HEK293 (cell line): ENCODE data around the gene CFI.

ENCODE experiments used
- CTCF ChIA-PET: fragments of 350-600 bp; formaldehyde crosslinking; extraction: SDS; loops from one replicate; lab custom pipeline; 2021; ENCODE audit warnings: antibody characterized with exemption; lab: Yijun Ruan, JAX
- POLR2A ChIA-PET: fragments of 300-600 bp; formaldehyde crosslinking; extraction: SDS; loops from one replicate; lab custom pipeline; 2020; ENCODE audit warnings: antibody characterized with exemption, inconsistent platforms; lab: Yijun Ruan, JAX
- H3K27ac ChIP-seq: fragments of 200-500 bp; sonication (Bioruptor generic); 2 replicates; pipeline ENCODE4 v1.5.1; 2014; ENCODE audit warnings: low read depth, low read length, control low read depth, inconsistent platforms; ENCODE audit errors: extremely low read depth
- H3K36me3 ChIP-seq, 2 experiments: fragments of 200-500 bp in 1 of 2; sonication (Bioruptor generic) in 1 of 2; 1 replicate in 1 of 2; 2 replicates in 1 of 2; pipeline ENCODE4 v1.5.1; 2014 to 2017; ENCODE audit warnings: inconsistent platforms in 2 of 2, low read length in 2 of 2; ENCODE audit not compliant: control insufficient read depth in 2 of 2, insufficient read depth in 1 of 2
- H3K4me1 ChIP-seq: fragments of 200-500 bp; sonication (Bioruptor generic); 2 replicates; pipeline ENCODE4 v1.5.1; 2014; ENCODE audit warnings: mild to moderate bottlenecking, low read length, inconsistent platforms; ENCODE audit not compliant: control insufficient read depth, insufficient read depth
- H3K4me3 ChIP-seq: 2 replicates; pipeline ENCODE4 v1.5.1; 2011; ENCODE audit warnings: low read depth, mild to moderate bottlenecking, control low read depth, low read length, moderate library complexity
- H3K9me3 ChIP-seq: fragments of 200-500 bp; sonication (Bioruptor generic); 2 replicates; pipeline ENCODE4 v1.5.1; 2014; ENCODE audit warnings: low read depth, low read length, inconsistent platforms; ENCODE audit not compliant: control insufficient read depth, insufficient read depth
- BCL6B ChIP-seq: fragments of 450-650 bp; formaldehyde crosslinking; IDR thresholded peaks from 2 replicates; pipeline ENCODE4 v1.5.1; 2017; ENCODE audit warnings: missing biosample characterization, missing genetic modification characterization
- CTCF ChIP-seq: fragments of 450-650 bp; formaldehyde crosslinking; IDR thresholded peaks from 2 replicates; pipeline ENCODE4 v1.5.1; 2016; ENCODE audit warnings: missing biosample characterization, missing genetic modification characterization
- GLI4 ChIP-seq: fragments of 450-650 bp; formaldehyde crosslinking; IDR thresholded peaks from 2 replicates; pipeline ENCODE4 v1.5.1; 2016; ENCODE audit warnings: missing biosample characterization, missing genetic modification characterization
- KLF1 ChIP-seq: fragments of 450-650 bp; formaldehyde crosslinking; IDR thresholded peaks from 2 replicates; pipeline ENCODE4 v1.5.1; 2016; ENCODE audit warnings: missing biosample characterization, missing genetic modification characterization
- KLF16 ChIP-seq: fragments of 450-650 bp; formaldehyde crosslinking; IDR thresholded peaks from 2 replicates; pipeline ENCODE4 v1.5.1; 2017; ENCODE audit warnings: missing biosample characterization, missing genetic modification characterization
- KLF17 ChIP-seq: fragments of 450-650 bp; formaldehyde crosslinking; IDR thresholded peaks from 2 replicates; pipeline ENCODE4 v1.5.1; 2016; ENCODE audit warnings: missing biosample characterization, missing genetic modification characterization
- OSR2 ChIP-seq: fragments of 450-650 bp; formaldehyde crosslinking; IDR thresholded peaks from 2 replicates; pipeline ENCODE4 v1.5.1; 2016; ENCODE audit warnings: missing biosample characterization, missing genetic modification characterization
- REPIN1 ChIP-seq: fragments of 450-650 bp; formaldehyde crosslinking; IDR thresholded peaks from 2 replicates; pipeline ENCODE4 v1.5.1; 2017; ENCODE audit warnings: missing biosample characterization, missing genetic modification characterization, low read depth
- SP3 ChIP-seq: fragments of 450-650 bp; formaldehyde crosslinking; IDR thresholded peaks from 2 replicates; pipeline ENCODE4 v1.5.1; 2016; ENCODE audit warnings: missing biosample characterization, missing genetic modification characterization
- TRIM28 ChIP-seq: IDR thresholded peaks from 2 replicates; pipeline ENCODE4 v1.6.1; 2011; ENCODE audit warnings: low read length, control low read depth, borderline replicate concordance
- YY1 ChIP-seq: fragments of 450-650 bp; formaldehyde crosslinking; IDR thresholded peaks from 2 replicates; pipeline ENCODE4 v1.5.1; 2018; ENCODE audit warnings: missing biosample characterization, missing genetic modification characterization
- ZBTB20 ChIP-seq: fragments of 450-650 bp; formaldehyde crosslinking; IDR thresholded peaks from 2 replicates; pipeline ENCODE4 v1.5.1; 2016; ENCODE audit warnings: missing biosample characterization, missing genetic modification characterization
- ZFHX2 ChIP-seq: fragments of 450-650 bp; formaldehyde crosslinking; conservative IDR thresholded peaks from 2 replicates; pipeline ENCODE4 v1.5.1; 2016; ENCODE audit warnings: missing biosample characterization, missing genetic modification characterization
- ZFP69B ChIP-seq: fragments of 450-650 bp; formaldehyde crosslinking; IDR thresholded peaks from 2 replicates; pipeline ENCODE4 v1.5.1; 2016; ENCODE audit warnings: missing biosample characterization, missing genetic modification characterization
- ZNF146 ChIP-seq: fragments of 450-650 bp; formaldehyde crosslinking; IDR thresholded peaks from 2 replicates; pipeline ENCODE4 v1.5.1; 2016; ENCODE audit warnings: missing biosample characterization, missing genetic modification characterization
- ZNF23 ChIP-seq: fragments of 450-650 bp; formaldehyde crosslinking; IDR thresholded peaks from 2 replicates; pipeline ENCODE4 v1.5.1; 2016; ENCODE audit warnings: missing biosample characterization, missing genetic modification characterization, borderline replicate concordance
- ZNF24 ChIP-seq: fragments of 450-650 bp; formaldehyde crosslinking; IDR thresholded peaks from 2 replicates; pipeline ENCODE4 v1.5.1; 2016; ENCODE audit warnings: missing biosample characterization, missing genetic modification characterization
- ZNF266 ChIP-seq: fragments of 450-650 bp; formaldehyde crosslinking; IDR thresholded peaks from 2 replicates; pipeline ENCODE4 v1.5.1; 2016; ENCODE audit warnings: missing biosample characterization, missing genetic modification characterization, low read depth
- ZNF394 ChIP-seq: fragments of 450-650 bp; formaldehyde crosslinking; IDR thresholded peaks from 2 replicates; pipeline ENCODE4 v1.5.1; 2016; ENCODE audit warnings: missing biosample characterization, missing genetic modification characterization, mild to moderate bottlenecking, moderate library complexity, borderline replicate concordance
- ZNF398 ChIP-seq: fragments of 450-650 bp; formaldehyde crosslinking; IDR thresholded peaks from 2 replicates; pipeline ENCODE4 v1.5.1; 2017; ENCODE audit warnings: missing biosample characterization, missing genetic modification characterization
- ZNF501 ChIP-seq: fragments of 450-650 bp; formaldehyde crosslinking; IDR thresholded peaks from 2 replicates; pipeline ENCODE4 v1.5.1; 2016; ENCODE audit warnings: missing biosample characterization, missing genetic modification characterization
- ZNF510 ChIP-seq: fragments of 450-650 bp; formaldehyde crosslinking; IDR thresholded peaks from 2 replicates; pipeline ENCODE4 v1.5.1; 2018; ENCODE audit warnings: mild to moderate bottlenecking, missing genetic modification characterization, missing biosample characterization; ENCODE audit not compliant: insufficient replicate concordance
- ZNF548 ChIP-seq: fragments of 450-650 bp; formaldehyde crosslinking; IDR thresholded peaks from 2 replicates; pipeline ENCODE4 v1.5.1; 2016; ENCODE audit warnings: missing biosample characterization, missing genetic modification characterization
- ZNF558 ChIP-seq: fragments of 450-650 bp; formaldehyde crosslinking; IDR thresholded peaks from 2 replicates; pipeline ENCODE4 v1.5.1; 2016; ENCODE audit warnings: missing biosample characterization, missing genetic modification characterization
- ZNF580 ChIP-seq: fragments of 450-650 bp; formaldehyde crosslinking; IDR thresholded peaks from 2 replicates; pipeline ENCODE4 v1.5.1; 2016; ENCODE audit warnings: missing biosample characterization, missing genetic modification characterization
- ZNF692 ChIP-seq: fragments of 450-650 bp; formaldehyde crosslinking; IDR thresholded peaks from 2 replicates; pipeline ENCODE4 v1.5.1; 2016; ENCODE audit warnings: missing biosample characterization, missing genetic modification characterization
- ZNF837 ChIP-seq: fragments of 450-650 bp; formaldehyde crosslinking; IDR thresholded peaks from 2 replicates; pipeline ENCODE4 v1.5.1; 2016; ENCODE audit warnings: missing biosample characterization, missing genetic modification characterization
- TF ChIP-seq, protein P1 (sequence below): fragments of 450-650 bp; formaldehyde crosslinking; IDR thresholded peaks from 2 replicates; pipeline ENCODE4 v1.5.1; 2016; ENCODE audit warnings: missing biosample characterization, missing genetic modification characterization

The CFI gene

DNA sequence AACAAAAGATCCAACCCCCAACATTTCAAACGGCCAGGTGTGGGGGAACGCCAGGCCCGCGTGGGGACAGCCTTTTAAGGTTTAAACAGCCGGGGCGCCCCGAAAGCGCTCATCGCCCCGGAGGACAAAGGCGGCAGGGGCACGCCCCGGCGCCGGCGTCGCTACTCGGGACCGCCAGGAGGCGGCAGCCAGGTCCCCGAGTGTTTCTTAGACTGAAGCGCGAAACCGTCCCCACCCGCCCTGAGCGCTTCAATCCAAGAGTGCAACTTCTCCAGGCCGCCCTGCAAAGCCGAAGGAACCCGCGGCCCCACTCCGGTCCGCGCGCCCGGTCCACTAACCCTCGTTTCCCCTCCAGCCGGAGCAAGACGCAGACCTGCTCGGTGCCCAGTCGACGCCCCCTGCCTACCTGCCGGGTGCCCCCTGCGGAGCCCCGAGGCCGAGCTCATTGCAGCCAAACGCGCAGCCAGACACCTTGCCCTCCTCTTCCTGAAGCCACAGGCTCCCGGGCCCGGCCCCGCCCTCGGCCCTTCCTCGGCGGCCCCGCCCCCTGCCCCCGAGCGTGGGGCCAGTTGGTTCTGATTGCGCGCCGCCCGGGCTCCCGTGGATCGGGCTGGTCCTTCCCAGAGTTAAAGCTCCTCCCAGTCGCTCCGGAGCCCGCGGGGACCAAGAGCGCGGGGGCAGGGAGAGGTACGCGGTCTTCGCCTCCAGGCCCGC lies 98.7 kb downstream of the CFI start, which contains the start of gene CASP6:
CASP6 (minus strand) TSS at position 496 of the 714 bp plus-strand sequence; CDS start at position 446, 50 bp downstream.
- Histone ChIP-seq H3K27ac (peak within 1 kb of the TSS; percentile 62), H3K4me1 (no peaks in the 10 kb centered on the region), H3K36me3 (peaks cover 0 to 19% of the 10 kb centered on the region in 2 experiments; a peak in 1 of 3 replicates), H3K4me3 (peak within 1 kb of the TSS; percentile 51), H3K9me3 (no peaks in the 10 kb centered on the region)
- ChIA-PET POLR2A (interaction anchor here (0.6 to 1.1 kb wide), 3 partner anchors 10 to 143 kb away, joined by 3 to 6 read pairs (median 4); partner anchors contain the start of genes MCUB and PLA2G12A), CTCF (interaction anchor here (0.7 kb wide), 2 partner anchors 15 to 78 kb away, joined by 3 to 4 read pairs; no protein-coding TSS in a partner anchor)
- TF ChIP-seq OSR2 (tag by site-specific recombination) = no peak
- TF ChIP-seq BCL6B = no peak
- no peak for TF ChIP-seq REPIN1 (tag by site-specific recombination)
- no peak for TF ChIP-seq ZNF837 (tag by site-specific recombination)
- TF ChIP-seq ZNF266 (tag by site-specific recombination) = no peak
- 0 out of 2 replicates have a peak, but pooled peaks have one; percentile 23 for TF ChIP-seq ZFP69B (tag by site-specific recombination)
- TF ChIP-seq ZNF24 (tag by site-specific recombination) = 0 out of 2 replicates have a peak, but pooled peaks have one; percentile 14
- peak; percentile 83 for TF ChIP-seq CTCF (tag by site-specific recombination)
- TF ChIP-seq ZBTB20 (tag by site-specific recombination) = peak; percentile 84; the same call in 1 of the 2 replicates
- no peak for TF ChIP-seq ZNF146 (tag by site-specific recombination)
- TF ChIP-seq, protein P1, sequence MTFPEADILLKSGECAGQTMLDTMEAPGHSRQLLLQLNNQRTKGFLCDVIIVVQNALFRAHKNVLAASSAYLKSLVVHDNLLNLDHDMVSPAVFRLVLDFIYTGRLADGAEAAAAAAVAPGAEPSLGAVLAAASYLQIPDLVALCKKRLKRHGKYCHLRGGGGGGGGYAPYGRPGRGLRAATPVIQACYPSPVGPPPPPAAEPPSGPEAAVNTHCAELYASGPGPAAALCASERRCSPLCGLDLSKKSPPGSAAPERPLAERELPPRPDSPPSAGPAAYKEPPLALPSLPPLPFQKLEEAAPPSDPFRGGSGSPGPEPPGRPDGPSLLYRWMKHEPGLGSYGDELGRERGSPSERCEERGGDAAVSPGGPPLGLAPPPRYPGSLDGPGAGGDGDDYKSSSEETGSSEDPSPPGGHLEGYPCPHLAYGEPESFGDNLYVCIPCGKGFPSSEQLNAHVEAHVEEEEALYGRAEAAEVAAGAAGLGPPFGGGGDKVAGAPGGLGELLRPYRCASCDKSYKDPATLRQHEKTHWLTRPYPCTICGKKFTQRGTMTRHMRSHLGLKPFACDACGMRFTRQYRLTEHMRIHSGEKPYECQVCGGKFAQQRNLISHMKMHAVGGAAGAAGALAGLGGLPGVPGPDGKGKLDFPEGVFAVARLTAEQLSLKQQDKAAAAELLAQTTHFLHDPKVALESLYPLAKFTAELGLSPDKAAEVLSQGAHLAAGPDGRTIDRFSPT = no peak
- TF ChIP-seq ZNF548 (tag by site-specific recombination) = no peak
- peak; percentile 56; the same call in 1 of the 2 replicates for TF ChIP-seq ZNF501
- peak; percentile 48; the same call in 1 of the 2 replicates for TF ChIP-seq KLF17
- no peak for TF ChIP-seq KLF16 (tag by site-specific recombination)
- TF ChIP-seq SP3 (tag by site-specific recombination) = peak; percentile 74
- TF ChIP-seq KLF1 = no peak
- TF ChIP-seq ZNF394 (tag by site-specific recombination) = peak; percentile 22; the same call in 1 of the 2 replicates
- TF ChIP-seq ZNF558 (tag by site-specific recombination) = no peak
- TF ChIP-seq ZNF398 (tag by site-specific recombination) = no peak
- no peak for TF ChIP-seq TRIM28
- no peak for TF ChIP-seq YY1 (tag by site-specific recombination)
- TF ChIP-seq GLI4 (tag by site-specific recombination) = no peak
- TF ChIP-seq ZFHX2 (tag by site-specific recombination) = peak; percentile 50
- TF ChIP-seq ZNF692 (tag by site-specific recombination) = peak; percentile 63; the same call in 1 of the 2 replicates
- TF ChIP-seq ZNF510 (tag by site-specific recombination) = no peak
- no peak for TF ChIP-seq ZNF23 (tag by site-specific recombination)
- TF ChIP-seq ZNF580 (tag by site-specific recombination) = no peak
